Mammary epithelial cell (primary cell): ENCODE results near the gene PIK3AP1.

ENCODE experiments used
- EZH2 ChIP-seq: IDR thresholded peaks from 2 replicates; pipeline ENCODE4 v1.6.1; 2012; ENCODE audit warnings: low read length, inconsistent platforms, borderline replicate concordance
- TF ChIP-seq, protein P1 (sequence below), 2 donors: IDR thresholded peaks in 1 of 2; conservative IDR thresholded peaks in 1 of 2; 2 replicates each; pipeline ENCODE4 v1.5.1; 2011 to 2012; ENCODE audit warnings: inconsistent platforms in 2 of 2, low read length in 2 of 2, mild to moderate bottlenecking in 2 of 2, control low read depth in 1 of 2, low read depth in 1 of 2; ENCODE audit not compliant: insufficient read depth in 1 of 2; ENCODE audit errors: extremely low read depth in 1 of 2

DNA sequence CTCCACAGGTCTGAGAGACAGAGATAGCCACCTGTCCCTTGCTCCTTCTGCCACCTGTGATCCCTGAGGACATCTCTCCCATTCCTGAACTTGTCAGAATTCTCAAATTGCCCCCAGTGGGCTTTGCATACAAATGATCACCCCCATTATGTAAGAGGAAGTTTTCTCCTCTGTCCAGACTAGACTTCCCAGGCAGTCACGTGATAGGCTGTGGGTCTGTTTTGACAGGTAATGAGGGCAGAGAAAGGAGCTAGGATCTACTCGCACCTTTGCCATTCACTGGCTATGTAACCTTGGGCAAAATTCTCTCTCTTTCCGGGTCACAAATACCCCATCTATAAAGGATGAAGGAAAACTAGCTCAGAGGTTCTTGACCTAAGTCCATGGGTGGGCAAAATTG, 112.1 kb downstream of the PIK3AP1 start:
- TF ChIP-seq, protein P1, sequence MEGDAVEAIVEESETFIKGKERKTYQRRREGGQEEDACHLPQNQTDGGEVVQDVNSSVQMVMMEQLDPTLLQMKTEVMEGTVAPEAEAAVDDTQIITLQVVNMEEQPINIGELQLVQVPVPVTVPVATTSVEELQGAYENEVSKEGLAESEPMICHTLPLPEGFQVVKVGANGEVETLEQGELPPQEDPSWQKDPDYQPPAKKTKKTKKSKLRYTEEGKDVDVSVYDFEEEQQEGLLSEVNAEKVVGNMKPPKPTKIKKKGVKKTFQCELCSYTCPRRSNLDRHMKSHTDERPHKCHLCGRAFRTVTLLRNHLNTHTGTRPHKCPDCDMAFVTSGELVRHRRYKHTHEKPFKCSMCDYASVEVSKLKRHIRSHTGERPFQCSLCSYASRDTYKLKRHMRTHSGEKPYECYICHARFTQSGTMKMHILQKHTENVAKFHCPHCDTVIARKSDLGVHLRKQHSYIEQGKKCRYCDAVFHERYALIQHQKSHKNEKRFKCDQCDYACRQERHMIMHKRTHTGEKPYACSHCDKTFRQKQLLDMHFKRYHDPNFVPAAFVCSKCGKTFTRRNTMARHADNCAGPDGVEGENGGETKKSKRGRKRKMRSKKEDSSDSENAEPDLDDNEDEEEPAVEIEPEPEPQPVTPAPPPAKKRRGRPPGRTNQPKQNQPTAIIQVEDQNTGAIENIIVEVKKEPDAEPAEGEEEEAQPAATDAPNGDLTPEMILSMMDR (conservative IDR thresholded peaks at IDR 0.05 in 1 of 2, IDR thresholded peaks at IDR 0.05 in 1 of 2; ENCODE audit: extremely low read depth in 1 of 2, insufficient read depth in 1 of 2, low read depth in 1 of 2, low read length in 2 of 2), result no peak
- TF ChIP-seq EZH2, result no peak
